Activated CD4-positive, alpha-beta T cell treated with anti-CD3 and anti-CD28 coated beads, Interleukin-10, Interleukin-2, amounts not matched to agents 100 ng/mL and 50 ng/mL, durations not matched to agents 16 hours and 8 hours (primary cell): ENCODE data around the gene MKNK2.
"Not testable (repeated sequence)": the region's sequence is repeated elsewhere in the genome, so short reads cannot be mapped to it uniquely, and the experiment has no call there.

ENCODE experiments used
- DNase-seq: peaks from one replicate; pipeline ENCODE4 v3.0.0-alpha.2; 2020

Gene MKNK2

GRCh38 chr19:2042485-2043250, 8.4 kb downstream of the MKNK2 start:
- no peak for DNase-seq

GRCh38 chr19:2041683-2042484, 9.2 kb downstream of the MKNK2 start:
- peak; percentile 100 for DNase-seq

- DNase-seq, result no peak
These were observed 9.7 kb downstream of the MKNK2 start for GRCh38 chr19:2041433-2041682.

GRCh38 chr19:2040647-2041432, 10.2 kb downstream of the MKNK2 start:
- DNase-seq, result no peak

GRCh38 chr19:2039959-2040646, 10.9 kb downstream of the MKNK2 start:
- no peak for DNase-seq

- no peak for DNase-seq
These were observed 11.7 kb downstream of the MKNK2 start for GRCh38 chr19:2039089-2039958.

- DNase-seq, result no peak
These were observed 12.6 kb downstream of the MKNK2 start for GRCh38 chr19:2038284-2039088.

- DNase-seq, result no peak
These were observed 13.3 kb downstream of the MKNK2 start for GRCh38 chr19:2037651-2038255.

GRCh38 chr19:2036424-2036823, 14.6 kb downstream of the MKNK2 start:
- no peak for DNase-seq

GRCh38 chr19:2035590-2035991, 15.5 kb downstream of the MKNK2 start:
- no peak for DNase-seq

- DNase-seq, result peak; percentile 65
These were observed 16.1 kb downstream of the MKNK2 start for GRCh38 chr19:2034729-2035589.

- not testable (repeated sequence) for DNase-seq
These were observed 16.8 kb downstream of the MKNK2 start for GRCh38 chr19:2034253-2034652.

GRCh38 chr19:2033825-2034159, 17.3 kb downstream of the MKNK2 start:
- DNase-seq, result no peak

- DNase-seq, result no peak
These were observed 17.8 kb downstream of the MKNK2 start for GRCh38 chr19:2033115-2033824.

GRCh38 chr19:2032296-2032941, 18.6 kb downstream of the MKNK2 start:
- DNase-seq, result peak; percentile 64

- no peak for DNase-seq
These were observed 23.7 kb downstream of the MKNK2 start for GRCh38 chr19:2027361-2027760.

- DNase-seq, result no peak
These were observed 24.3 kb downstream of the MKNK2 start for GRCh38 chr19:2026770-2027169.

GRCh38 chr19:2022289-2022688, 28.8 kb downstream of the MKNK2 start:
- no peak for DNase-seq
